ENCODE results near the gene IL15.
A peak's percentile ranks its signal among the peaks of the same experiment; 100 is the strongest.

IL15 gene

GRCh38 chr4:141605425-141605856 lies 30.9 kb upstream of the IL15 start:
- no peak for TF ChIP-seq YY1 (IDR thresholded peaks at IDR 0.05; ENCODE audit: low read depth)
- no peak for TF ChIP-seq MAX (IDR thresholded peaks at IDR 0.05)
- no peak for TF ChIP-seq REST (IDR thresholded peaks at IDR 0.05; ENCODE audit: low read depth)
- no peak for TF ChIP-seq EGR1 (IDR thresholded peaks at IDR 0.05)
- no peak for TF ChIP-seq TAF1 (IDR thresholded peaks at IDR 0.05; ENCODE audit: low read depth)

- no peak for TF ChIP-seq TAF1 (IDR thresholded peaks at IDR 0.05; ENCODE audit: low read depth)
- TF ChIP-seq TCF12 (IDR thresholded peaks at IDR 0.05; ENCODE audit: low read depth) = no peak
- TF ChIP-seq CEBPB (IDR thresholded peaks at IDR 0.05) = peak; percentile 94
- TF ChIP-seq EP300 (IDR thresholded peaks at IDR 0.05; ENCODE audit: borderline replicate concordance) = no peak
- peak; percentile 63 for TF ChIP-seq NFIC (IDR thresholded peaks at IDR 0.05)
- no peak for TF ChIP-seq CREB1 (IDR thresholded peaks at IDR 0.05; ENCODE audit: low read depth)
- peak; percentile 29; the same call in 1 of the 2 replicates for TF ChIP-seq RAD21 (IDR thresholded peaks at IDR 0.05; ENCODE audit: low read depth)
- no peak for TF ChIP-seq USF1 (IDR thresholded peaks at IDR 0.05)
- no peak for TF ChIP-seq TEAD4 (IDR thresholded peaks at IDR 0.05)
- TF ChIP-seq EGR1 (IDR thresholded peaks at IDR 0.05) = no peak
- no peak for TF ChIP-seq FOXM1 (IDR thresholded peaks at IDR 0.05; ENCODE audit: borderline replicate concordance, low read depth)
- no peak for TF ChIP-seq REST (IDR thresholded peaks at IDR 0.05; ENCODE audit: low read depth)
- no peak for TF ChIP-seq ZBTB7A (IDR thresholded peaks at IDR 0.05; ENCODE audit: low read depth)
- TF ChIP-seq MAX (IDR thresholded peaks at IDR 0.05) = no peak
- no peak for TF ChIP-seq YY1 (IDR thresholded peaks at IDR 0.05; ENCODE audit: low read depth)
Measured at GRCh38 chr4:141609243-141609642, 27.1 kb upstream of the IL15 start.

- TF ChIP-seq TAF1 (IDR thresholded peaks at IDR 0.05; ENCODE audit: low read depth) (no peak), MAX (IDR thresholded peaks at IDR 0.05) (no peak), NFIC (IDR thresholded peaks at IDR 0.05) (no peak), CEBPB (IDR thresholded peaks at IDR 0.05) (no peak), TCF12 (IDR thresholded peaks at IDR 0.05; ENCODE audit: low read depth) (no peak), USF1 (IDR thresholded peaks at IDR 0.05) (no peak), TEAD4 (IDR thresholded peaks at IDR 0.05) (no peak), CREB1 (IDR thresholded peaks at IDR 0.05; ENCODE audit: low read depth) (no peak)
Measured at GRCh38 chr4:141610365-141610764, 26.0 kb upstream of the IL15 start.

- no peak for TF ChIP-seq CREB1 (IDR thresholded peaks at IDR 0.05; ENCODE audit: low read depth)
- TF ChIP-seq NFIC (IDR thresholded peaks at IDR 0.05) = no peak
- no peak for TF ChIP-seq EGR1 (IDR thresholded peaks at IDR 0.05)
- no peak for TF ChIP-seq MAX (IDR thresholded peaks at IDR 0.05)
- no peak for TF ChIP-seq FOXM1 (IDR thresholded peaks at IDR 0.05; ENCODE audit: borderline replicate concordance, low read depth)
- no peak for TF ChIP-seq RAD21 (IDR thresholded peaks at IDR 0.05; ENCODE audit: low read depth)
- no peak for TF ChIP-seq ZBTB7A (IDR thresholded peaks at IDR 0.05; ENCODE audit: low read depth)
- no peak for TF ChIP-seq REST (IDR thresholded peaks at IDR 0.05; ENCODE audit: low read depth)
- TF ChIP-seq USF1 (IDR thresholded peaks at IDR 0.05) = no peak
- TF ChIP-seq TCF12 (IDR thresholded peaks at IDR 0.05; ENCODE audit: low read depth) = no peak
Measured at GRCh38 chr4:141614878-141615586, 21.4 kb upstream of the IL15 start.
